HEK293 (cell line): ENCODE measurements around the gene SPTBN5.

Experiments used
- KLF9 ChIP-seq: fragments of 450-650 bp; formaldehyde crosslinking; IDR thresholded peaks from 2 replicates; pipeline ENCODE4 v1.5.1; 2016; ENCODE audit warnings: missing biosample characterization, missing genetic modification characterization, low read depth
- MYNN ChIP-seq: fragments of 450-650 bp; formaldehyde crosslinking; IDR thresholded peaks from 2 replicates; pipeline ENCODE4 v1.5.1; 2016; ENCODE audit warnings: missing biosample characterization, missing genetic modification characterization, borderline replicate concordance
- SALL2 ChIP-seq: fragments of 450-650 bp; formaldehyde crosslinking; IDR thresholded peaks from 2 replicates; pipeline ENCODE4 v1.5.0; 2017; ENCODE audit warnings: missing biosample characterization, mild to moderate bottlenecking, missing genetic modification characterization, borderline replicate concordance
- ZBTB17 ChIP-seq: fragments of 450-650 bp; formaldehyde crosslinking; IDR thresholded peaks from 2 replicates; pipeline ENCODE4 v1.5.1; 2016; ENCODE audit warnings: missing biosample characterization, missing genetic modification characterization
- ZXDB ChIP-seq: fragments of 450-650 bp; formaldehyde crosslinking; IDR thresholded peaks from 2 replicates; pipeline ENCODE4 v1.5.1; 2016; ENCODE audit warnings: missing biosample characterization, missing genetic modification characterization
- TF ChIP-seq, protein P1 (sequence below): fragments of 450-650 bp; IDR thresholded peaks from 2 replicates; pipeline ENCODE4 v1.5.1; 2018; ENCODE audit warnings: missing biosample characterization, mild to moderate bottlenecking, missing genetic modification characterization
- TF ChIP-seq, protein P2 (sequence below): fragments of 450-650 bp; formaldehyde crosslinking; IDR thresholded peaks from 2 replicates; pipeline ENCODE4 v1.5.1; 2016; ENCODE audit warnings: missing biosample characterization, missing genetic modification characterization
- TF ChIP-seq, protein P3 (sequence below): fragments of 450-650 bp; formaldehyde crosslinking; IDR thresholded peaks from 2 replicates; pipeline ENCODE4 v1.5.1; 2016; ENCODE audit warnings: missing biosample characterization, missing genetic modification characterization
- TF ChIP-seq, protein P4 (sequence below): fragments of 450-650 bp; formaldehyde crosslinking; IDR thresholded peaks from 2 replicates; pipeline ENCODE4 v1.5.1; 2016; ENCODE audit warnings: missing biosample characterization, missing genetic modification characterization

DNA sequence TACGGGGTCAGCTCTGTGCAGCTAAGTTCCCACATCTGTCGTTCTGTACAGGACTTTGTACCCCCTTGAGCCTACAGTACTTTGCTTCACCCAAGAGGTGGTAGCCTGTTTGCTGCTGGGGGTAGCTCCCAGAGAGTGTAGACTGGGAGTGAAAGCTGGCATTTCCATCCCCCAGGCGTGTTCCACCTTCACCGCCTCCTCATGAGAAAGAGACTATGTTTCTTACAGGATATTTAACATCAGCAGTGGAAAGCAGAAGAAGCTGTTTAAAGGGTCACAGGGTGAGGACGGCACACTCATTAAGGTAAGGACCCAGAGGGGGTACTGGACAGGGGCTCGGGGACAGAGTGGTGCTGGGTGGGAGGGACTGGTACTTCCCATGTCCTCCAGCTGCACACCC is 76.1 kb downstream of the SPTBN5 start:
- TF ChIP-seq MYNN: no peak
- TF ChIP-seq, protein P1, sequence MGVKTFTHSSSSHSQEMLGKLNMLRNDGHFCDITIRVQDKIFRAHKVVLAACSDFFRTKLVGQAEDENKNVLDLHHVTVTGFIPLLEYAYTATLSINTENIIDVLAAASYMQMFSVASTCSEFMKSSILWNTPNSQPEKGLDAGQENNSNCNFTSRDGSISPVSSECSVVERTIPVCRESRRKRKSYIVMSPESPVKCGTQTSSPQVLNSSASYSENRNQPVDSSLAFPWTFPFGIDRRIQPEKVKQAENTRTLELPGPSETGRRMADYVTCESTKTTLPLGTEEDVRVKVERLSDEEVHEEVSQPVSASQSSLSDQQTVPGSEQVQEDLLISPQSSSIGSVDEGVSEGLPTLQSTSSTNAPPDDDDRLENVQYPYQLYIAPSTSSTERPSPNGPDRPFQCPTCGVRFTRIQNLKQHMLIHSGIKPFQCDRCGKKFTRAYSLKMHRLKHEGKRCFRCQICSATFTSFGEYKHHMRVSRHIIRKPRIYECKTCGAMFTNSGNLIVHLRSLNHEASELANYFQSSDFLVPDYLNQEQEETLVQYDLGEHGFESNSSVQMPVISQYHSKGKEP (tag by site-specific recombination): no peak
- TF ChIP-seq, protein P2, sequence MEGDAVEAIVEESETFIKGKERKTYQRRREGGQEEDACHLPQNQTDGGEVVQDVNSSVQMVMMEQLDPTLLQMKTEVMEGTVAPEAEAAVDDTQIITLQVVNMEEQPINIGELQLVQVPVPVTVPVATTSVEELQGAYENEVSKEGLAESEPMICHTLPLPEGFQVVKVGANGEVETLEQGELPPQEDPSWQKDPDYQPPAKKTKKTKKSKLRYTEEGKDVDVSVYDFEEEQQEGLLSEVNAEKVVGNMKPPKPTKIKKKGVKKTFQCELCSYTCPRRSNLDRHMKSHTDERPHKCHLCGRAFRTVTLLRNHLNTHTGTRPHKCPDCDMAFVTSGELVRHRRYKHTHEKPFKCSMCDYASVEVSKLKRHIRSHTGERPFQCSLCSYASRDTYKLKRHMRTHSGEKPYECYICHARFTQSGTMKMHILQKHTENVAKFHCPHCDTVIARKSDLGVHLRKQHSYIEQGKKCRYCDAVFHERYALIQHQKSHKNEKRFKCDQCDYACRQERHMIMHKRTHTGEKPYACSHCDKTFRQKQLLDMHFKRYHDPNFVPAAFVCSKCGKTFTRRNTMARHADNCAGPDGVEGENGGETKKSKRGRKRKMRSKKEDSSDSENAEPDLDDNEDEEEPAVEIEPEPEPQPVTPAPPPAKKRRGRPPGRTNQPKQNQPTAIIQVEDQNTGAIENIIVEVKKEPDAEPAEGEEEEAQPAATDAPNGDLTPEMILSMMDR (tag by site-specific recombination): no peak
- TF ChIP-seq ZXDB (tag by site-specific recombination): no peak
- no peak for TF ChIP-seq KLF9
- no peak for TF ChIP-seq SALL2 (tag by site-specific recombination)
- TF ChIP-seq ZBTB17 (tag by site-specific recombination): no peak
- TF ChIP-seq, protein P3, sequence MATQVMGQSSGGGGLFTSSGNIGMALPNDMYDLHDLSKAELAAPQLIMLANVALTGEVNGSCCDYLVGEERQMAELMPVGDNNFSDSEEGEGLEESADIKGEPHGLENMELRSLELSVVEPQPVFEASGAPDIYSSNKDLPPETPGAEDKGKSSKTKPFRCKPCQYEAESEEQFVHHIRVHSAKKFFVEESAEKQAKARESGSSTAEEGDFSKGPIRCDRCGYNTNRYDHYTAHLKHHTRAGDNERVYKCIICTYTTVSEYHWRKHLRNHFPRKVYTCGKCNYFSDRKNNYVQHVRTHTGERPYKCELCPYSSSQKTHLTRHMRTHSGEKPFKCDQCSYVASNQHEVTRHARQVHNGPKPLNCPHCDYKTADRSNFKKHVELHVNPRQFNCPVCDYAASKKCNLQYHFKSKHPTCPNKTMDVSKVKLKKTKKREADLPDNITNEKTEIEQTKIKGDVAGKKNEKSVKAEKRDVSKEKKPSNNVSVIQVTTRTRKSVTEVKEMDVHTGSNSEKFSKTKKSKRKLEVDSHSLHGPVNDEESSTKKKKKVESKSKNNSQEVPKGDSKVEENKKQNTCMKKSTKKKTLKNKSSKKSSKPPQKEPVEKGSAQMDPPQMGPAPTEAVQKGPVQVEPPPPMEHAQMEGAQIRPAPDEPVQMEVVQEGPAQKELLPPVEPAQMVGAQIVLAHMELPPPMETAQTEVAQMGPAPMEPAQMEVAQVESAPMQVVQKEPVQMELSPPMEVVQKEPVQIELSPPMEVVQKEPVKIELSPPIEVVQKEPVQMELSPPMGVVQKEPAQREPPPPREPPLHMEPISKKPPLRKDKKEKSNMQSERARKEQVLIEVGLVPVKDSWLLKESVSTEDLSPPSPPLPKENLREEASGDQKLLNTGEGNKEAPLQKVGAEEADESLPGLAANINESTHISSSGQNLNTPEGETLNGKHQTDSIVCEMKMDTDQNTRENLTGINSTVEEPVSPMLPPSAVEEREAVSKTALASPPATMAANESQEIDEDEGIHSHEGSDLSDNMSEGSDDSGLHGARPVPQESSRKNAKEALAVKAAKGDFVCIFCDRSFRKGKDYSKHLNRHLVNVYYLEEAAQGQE (tag by site-specific recombination): no peak
- TF ChIP-seq, protein P4, sequence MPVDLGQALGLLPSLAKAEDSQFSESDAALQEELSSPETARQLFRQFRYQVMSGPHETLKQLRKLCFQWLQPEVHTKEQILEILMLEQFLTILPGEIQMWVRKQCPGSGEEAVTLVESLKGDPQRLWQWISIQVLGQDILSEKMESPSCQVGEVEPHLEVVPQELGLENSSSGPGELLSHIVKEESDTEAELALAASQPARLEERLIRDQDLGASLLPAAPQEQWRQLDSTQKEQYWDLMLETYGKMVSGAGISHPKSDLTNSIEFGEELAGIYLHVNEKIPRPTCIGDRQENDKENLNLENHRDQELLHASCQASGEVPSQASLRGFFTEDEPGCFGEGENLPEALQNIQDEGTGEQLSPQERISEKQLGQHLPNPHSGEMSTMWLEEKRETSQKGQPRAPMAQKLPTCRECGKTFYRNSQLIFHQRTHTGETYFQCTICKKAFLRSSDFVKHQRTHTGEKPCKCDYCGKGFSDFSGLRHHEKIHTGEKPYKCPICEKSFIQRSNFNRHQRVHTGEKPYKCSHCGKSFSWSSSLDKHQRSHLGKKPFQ (tag by site-specific recombination): no peak
